ENCODE results near the gene TWSG1.

Gene TWSG1

DNA sequence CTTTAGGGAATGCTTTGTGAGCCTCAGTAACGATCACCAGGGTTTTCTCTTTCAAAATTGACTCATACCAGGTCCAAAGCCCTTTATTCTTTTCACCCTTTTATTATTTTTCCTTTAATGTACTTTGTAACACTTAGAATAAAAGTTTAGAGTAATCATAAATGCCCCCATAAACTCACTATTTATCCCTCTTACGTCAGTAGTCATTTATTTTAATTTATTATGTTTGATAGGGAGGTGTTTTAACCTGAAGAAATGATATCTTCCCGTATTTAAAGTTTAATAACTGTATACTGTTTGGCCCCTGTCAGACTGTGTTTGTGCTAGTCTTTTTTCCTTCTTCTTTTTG lies 1.1 kb downstream of the TWSG1 start:
- H3K27ac ChIP-seq (ENCODE audit: low read depth, low read length, severe bottlenecking): no peak overlapping the region
- H3K4me3 ChIP-seq (ENCODE audit: extremely low read depth, insufficient read depth, low read length, poor library complexity, severe bottlenecking): peak overlapping the region; percentile 73
- H3K4me1 ChIP-seq (ENCODE audit: control insufficient read depth, insufficient read depth, low read length, poor library complexity, severe bottlenecking): peaks cover 7% of the 10 kb centered on the region
- no peaks in the 10 kb centered on the region for H3K9me3 ChIP-seq (ENCODE audit: control insufficient read depth, low read length)
- H3K36me3 ChIP-seq (ENCODE audit: control insufficient read depth, insufficient read depth, low read length): peaks cover 30% of the 10 kb centered on the region
- 100% methylated on average over 1 of the region's 3 CpGs; no CpG with 5 or more reads in 1 of the 2 experiments for WGBS, 2 experiments (ENCODE audit: insufficient coverage in 2 of 2)

GRCh38 chr18:9336827-9337226 lies 2.3 kb downstream of the TWSG1 start:
- Histone ChIP-seq H3K27ac (ENCODE audit: low read depth, low read length, severe bottlenecking) (no peak overlapping the region), H3K4me3 (ENCODE audit: extremely low read depth, insufficient read depth, low read length, poor library complexity, severe bottlenecking) (no peak overlapping the region), H3K4me1 (ENCODE audit: control insufficient read depth, insufficient read depth, low read length, poor library complexity, severe bottlenecking) (peaks cover 7% of the 10 kb centered on the region), H3K9me3 (ENCODE audit: control insufficient read depth, low read length) (no peaks in the 10 kb centered on the region), H3K36me3 (ENCODE audit: control insufficient read depth, insufficient read depth, low read length) (peaks cover 39% of the 10 kb centered on the region)

DNA sequence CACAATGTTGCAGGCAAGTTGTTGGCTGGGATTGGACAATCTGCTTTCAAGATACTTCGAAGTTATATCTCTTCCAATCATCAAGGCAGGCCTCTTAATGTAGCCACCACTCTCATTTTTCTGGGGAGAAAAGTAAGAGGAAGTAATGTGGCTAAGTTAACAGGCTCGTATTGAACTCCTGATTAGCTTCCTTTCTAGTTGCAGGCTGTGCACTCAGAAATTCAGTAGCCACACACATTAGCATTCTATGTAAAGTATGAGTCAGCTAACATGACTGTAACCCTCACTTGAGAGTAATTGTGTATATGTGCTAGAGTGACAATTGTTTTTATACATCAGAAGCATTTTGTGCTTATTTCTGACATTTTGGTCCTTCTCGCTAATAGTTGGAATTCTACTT lies 3.3 kb downstream of the TWSG1 start:
- WGBS, 2 experiments (ENCODE audit: insufficient coverage in 2 of 2): 80% methylated on average over 1 of the region's 3 CpGs; no CpG with 5 or more reads in 1 of the 2 experiments
- Histone ChIP-seq H3K9me3 (ENCODE audit: control insufficient read depth, low read length) (no peaks in the 10 kb centered on the region), H3K36me3 (ENCODE audit: control insufficient read depth, insufficient read depth, low read length) (peaks cover 47% of the 10 kb centered on the region), H3K27ac (ENCODE audit: low read depth, low read length, severe bottlenecking) (peak overlapping the region; percentile 5), H3K4me3 (ENCODE audit: extremely low read depth, insufficient read depth, low read length, poor library complexity, severe bottlenecking) (no peak overlapping the region), H3K4me1 (ENCODE audit: control insufficient read depth, insufficient read depth, low read length, poor library complexity, severe bottlenecking) (peaks cover 7% of the 10 kb centered on the region)

DNA sequence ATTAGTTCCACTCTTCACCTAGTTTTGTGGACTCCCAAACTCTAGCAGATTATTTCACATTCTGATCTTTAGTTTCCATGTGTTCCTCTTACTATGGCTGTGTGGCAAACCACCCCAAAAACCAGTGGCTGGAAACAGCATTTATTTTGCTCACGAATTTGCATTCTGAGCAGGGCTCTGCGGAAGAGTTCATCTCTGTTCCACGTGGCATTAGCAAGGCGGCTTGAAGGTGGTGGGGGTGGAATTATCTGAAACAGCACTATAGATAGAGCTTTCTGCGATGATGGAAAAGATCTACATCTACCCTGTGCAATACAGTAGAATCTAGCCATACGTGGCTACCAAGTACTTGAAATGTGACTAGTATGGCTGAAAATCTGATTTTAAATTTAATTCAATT lies 5.9 kb downstream of the TWSG1 start:
- H3K4me3 ChIP-seq (ENCODE audit: extremely low read depth, insufficient read depth, low read length, poor library complexity, severe bottlenecking): no peak overlapping the region
- 88 to 93% methylated on average over 2 to 5 of the region's 6 CpGs for WGBS, 2 experiments (ENCODE audit: insufficient coverage in 2 of 2)
- peaks cover 7% of the 10 kb centered on the region for H3K4me1 ChIP-seq (ENCODE audit: control insufficient read depth, insufficient read depth, low read length, poor library complexity, severe bottlenecking)
- no peaks in the 10 kb centered on the region for H3K9me3 ChIP-seq (ENCODE audit: control insufficient read depth, low read length)
- peaks cover 63% of the 10 kb centered on the region for H3K36me3 ChIP-seq (ENCODE audit: control insufficient read depth, insufficient read depth, low read length)
- H3K27ac ChIP-seq (ENCODE audit: low read depth, low read length, severe bottlenecking): no peak overlapping the region

DNA sequence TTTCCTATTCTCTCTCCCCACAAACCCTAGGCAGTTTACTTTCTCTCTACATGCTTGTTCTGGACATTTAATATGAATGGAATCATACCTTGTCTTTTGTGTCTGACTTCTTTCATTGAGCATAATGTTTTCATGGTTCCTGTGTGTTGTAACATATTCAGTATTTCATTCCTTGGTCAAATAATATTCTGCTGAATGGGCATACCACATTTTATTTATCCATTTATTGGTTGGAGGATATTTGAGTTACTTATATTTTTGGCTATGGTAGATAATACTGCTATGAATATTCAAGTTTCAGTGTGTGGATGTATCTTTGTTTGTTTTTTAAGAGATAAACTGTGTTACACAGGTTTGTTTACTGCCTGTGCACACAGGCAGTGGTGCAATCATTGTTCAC lies 9.0 kb downstream of the TWSG1 start:
- H3K27ac ChIP-seq (ENCODE audit: low read depth, low read length, severe bottlenecking): no peak overlapping the region
- H3K4me3 ChIP-seq (ENCODE audit: extremely low read depth, insufficient read depth, low read length, poor library complexity, severe bottlenecking): no peak overlapping the region
- peaks cover 5% of the 10 kb centered on the region for H3K4me1 ChIP-seq (ENCODE audit: control insufficient read depth, insufficient read depth, low read length, poor library complexity, severe bottlenecking)
- no peaks in the 10 kb centered on the region for H3K9me3 ChIP-seq (ENCODE audit: control insufficient read depth, low read length)
- peaks cover 53% of the 10 kb centered on the region for H3K36me3 ChIP-seq (ENCODE audit: control insufficient read depth, insufficient read depth, low read length)

DNA sequence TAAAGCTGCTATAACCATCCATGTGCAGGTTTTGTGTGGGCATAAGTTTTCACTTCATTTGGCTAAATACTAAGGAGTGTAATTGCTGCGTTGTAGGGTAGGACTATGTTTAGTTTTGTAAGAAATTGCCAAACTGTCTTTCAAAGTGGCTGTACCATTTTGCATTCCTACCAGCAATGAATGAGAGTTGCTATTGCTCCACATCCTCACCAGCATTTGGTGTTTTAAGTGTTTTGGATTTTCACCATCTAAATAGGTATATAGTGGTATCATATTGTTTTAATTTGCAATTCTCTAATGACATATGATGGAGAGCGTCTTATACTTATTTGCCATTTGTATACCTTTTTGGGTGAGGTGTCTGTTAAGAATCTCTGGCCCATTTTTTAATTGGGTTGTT lies 12.2 kb downstream of the TWSG1 start:
- WGBS, 2 experiments (ENCODE audit: insufficient coverage in 2 of 2): 100% methylated on average over 2 of the region's 2 CpGs; no CpG with 5 or more reads in 1 of the 2 experiments
- Histone ChIP-seq H3K36me3 (ENCODE audit: control insufficient read depth, insufficient read depth, low read length) (peaks cover 24% of the 10 kb centered on the region), H3K4me3 (ENCODE audit: extremely low read depth, insufficient read depth, low read length, poor library complexity, severe bottlenecking) (no peak overlapping the region), H3K27ac (ENCODE audit: low read depth, low read length, severe bottlenecking) (no peak overlapping the region), H3K9me3 (ENCODE audit: control insufficient read depth, low read length) (no peaks in the 10 kb centered on the region), H3K4me1 (ENCODE audit: control insufficient read depth, insufficient read depth, low read length, poor library complexity, severe bottlenecking) (peaks cover 8% of the 10 kb centered on the region)

GRCh38 chr18:9348079-9348671 lies 13.6 kb downstream of the TWSG1 start:
- Histone ChIP-seq H3K27ac (ENCODE audit: low read depth, low read length, severe bottlenecking) (no peak overlapping the region), H3K4me3 (ENCODE audit: extremely low read depth, insufficient read depth, low read length, poor library complexity, severe bottlenecking) (no peak overlapping the region), H3K4me1 (ENCODE audit: control insufficient read depth, insufficient read depth, low read length, poor library complexity, severe bottlenecking) (peaks cover 8% of the 10 kb centered on the region), H3K9me3 (ENCODE audit: control insufficient read depth, low read length) (no peaks in the 10 kb centered on the region), H3K36me3 (ENCODE audit: control insufficient read depth, insufficient read depth, low read length) (peaks cover 15% of the 10 kb centered on the region)
- WGBS, 2 experiments (ENCODE audit: insufficient coverage in 2 of 2): 100% methylated on average over 1 of the region's 3 CpGs

- H3K4me3 ChIP-seq (ENCODE audit: extremely low read depth, insufficient read depth, low read length, poor library complexity, severe bottlenecking): no peak overlapping the region
- peaks cover 8% of the 10 kb centered on the region for H3K4me1 ChIP-seq (ENCODE audit: control insufficient read depth, insufficient read depth, low read length, poor library complexity, severe bottlenecking)
- H3K36me3 ChIP-seq (ENCODE audit: control insufficient read depth, insufficient read depth, low read length): peaks cover 9% of the 10 kb centered on the region
- no peak overlapping the region for H3K27ac ChIP-seq (ENCODE audit: low read depth, low read length, severe bottlenecking)
- H3K9me3 ChIP-seq (ENCODE audit: control insufficient read depth, low read length): no peaks in the 10 kb centered on the region
Measured at GRCh38 chr18:9348766-9349165, 14.2 kb downstream of the TWSG1 start.

DNA sequence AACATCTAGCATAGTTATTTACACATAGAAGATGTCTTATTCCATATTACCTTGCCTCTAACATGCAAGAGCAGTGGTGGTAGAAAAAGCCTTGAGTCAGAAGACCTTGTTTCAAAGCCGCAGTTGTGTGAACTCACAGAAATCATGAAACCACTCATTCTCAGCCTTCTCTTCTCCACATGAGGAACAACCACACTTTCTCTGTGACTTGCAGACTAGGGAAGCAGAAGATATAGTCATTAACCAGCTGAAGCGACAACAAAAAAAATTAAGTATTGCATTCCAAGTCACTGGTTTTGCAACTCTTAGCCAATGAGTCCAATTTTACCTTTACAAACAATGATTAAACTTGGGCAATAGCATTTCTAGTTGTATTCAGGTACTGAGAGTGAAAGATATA lies 19.0 kb downstream of the TWSG1 start:
- Histone ChIP-seq H3K27ac (ENCODE audit: low read depth, low read length, severe bottlenecking) (no peak overlapping the region), H3K9me3 (ENCODE audit: control insufficient read depth, low read length) (no peaks in the 10 kb centered on the region), H3K36me3 (ENCODE audit: control insufficient read depth, insufficient read depth, low read length) (no peaks in the 10 kb centered on the region), H3K4me1 (ENCODE audit: control insufficient read depth, insufficient read depth, low read length, poor library complexity, severe bottlenecking) (peaks cover 3% of the 10 kb centered on the region), H3K4me3 (ENCODE audit: extremely low read depth, insufficient read depth, low read length, poor library complexity, severe bottlenecking) (no peak overlapping the region)
- 100% methylated on average over 1 of the region's 2 CpGs for WGBS, 2 experiments (ENCODE audit: insufficient coverage in 2 of 2)

DNA sequence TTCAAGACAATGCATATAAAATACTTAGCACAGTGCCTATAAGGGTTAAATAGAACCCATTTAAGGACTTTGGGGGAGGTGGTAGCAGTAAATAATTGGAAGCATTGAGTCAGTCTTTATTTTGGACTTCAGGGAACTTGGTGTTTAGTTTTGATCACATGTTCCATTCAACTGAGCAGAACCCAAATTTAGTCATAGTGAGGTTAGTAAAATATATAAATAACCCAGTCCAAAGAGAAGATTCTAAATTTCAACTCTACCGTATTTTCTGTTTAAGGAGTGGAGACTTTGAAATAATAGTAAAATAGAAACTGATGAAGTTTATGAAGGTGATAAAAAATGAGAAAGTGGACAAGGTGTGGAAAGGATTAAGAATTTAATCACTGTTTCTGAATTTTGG lies 19.7 kb downstream of the TWSG1 start:
- Histone ChIP-seq H3K4me3 (ENCODE audit: extremely low read depth, insufficient read depth, low read length, poor library complexity, severe bottlenecking) (no peak overlapping the region), H3K27ac (ENCODE audit: low read depth, low read length, severe bottlenecking) (no peak overlapping the region), H3K9me3 (ENCODE audit: control insufficient read depth, low read length) (no peaks in the 10 kb centered on the region), H3K4me1 (ENCODE audit: control insufficient read depth, insufficient read depth, low read length, poor library complexity, severe bottlenecking) (no peaks in the 10 kb centered on the region), H3K36me3 (ENCODE audit: control insufficient read depth, insufficient read depth, low read length) (no peaks in the 10 kb centered on the region)
- 100% methylated on average over 1 of the region's 1 CpG; no CpG with 5 or more reads in 1 of the 2 experiments for WGBS, 2 experiments (ENCODE audit: insufficient coverage in 2 of 2)

- H3K4me1 ChIP-seq (ENCODE audit: control insufficient read depth, insufficient read depth, low read length, poor library complexity, severe bottlenecking): no peaks in the 10 kb centered on the region
- peaks cover 9% of the 10 kb centered on the region for H3K36me3 ChIP-seq (ENCODE audit: control insufficient read depth, insufficient read depth, low read length)
- 75 to 100% methylated on average over 1 of the region's 2 CpGs for WGBS, 2 experiments (ENCODE audit: insufficient coverage in 2 of 2)
- H3K9me3 ChIP-seq (ENCODE audit: control insufficient read depth, low read length): no peaks in the 10 kb centered on the region
- no peak overlapping the region for H3K4me3 ChIP-seq (ENCODE audit: extremely low read depth, insufficient read depth, low read length, poor library complexity, severe bottlenecking)
- H3K27ac ChIP-seq (ENCODE audit: low read depth, low read length, severe bottlenecking): no peak overlapping the region
Measured at GRCh38 chr18:9356976-9357375, 22.4 kb downstream of the TWSG1 start.
